ENCODE data around the gene IKBKE.

Gene IKBKE

GRCh38 chr1:206445116-206445515, 25.2 kb upstream of the IKBKE start:
- ChIA-PET POLR2A (no interaction called here), CTCF (interaction anchor here (0.6 to 4.9 kb wide), 4 partner anchors 12 to 34 kb away, joined by 3 to 37 read pairs (median 6); no protein-coding TSS in a partner anchor)
- TF ChIP-seq CTCF (IDR thresholded peaks at IDR 0.05; ENCODE audit: insufficient read depth, low read length, missing control alignments), result no peak
- no peak overlapping the region for H3K4me3 ChIP-seq (ENCODE audit: low read depth, low read length)
- no peak for DNase-seq (ENCODE audit: low read depth, low spot score)

- POLR2A ChIA-PET, result no interaction called here
- H3K4me3 ChIP-seq (ENCODE audit: low read depth, low read length), result no peak overlapping the region
- no peak for TF ChIP-seq CTCF (IDR thresholded peaks at IDR 0.05; ENCODE audit: insufficient read depth, low read length, missing control alignments)
- CTCF ChIA-PET, result interaction anchor here (0.9 to 4.9 kb wide), 5 partner anchors 9 to 34 kb away, joined by 3 to 37 read pairs (median 4); partner anchors contain the start of gene IKBKE
- no peak for DNase-seq (ENCODE audit: low read depth, low spot score)
These were observed 24.3 kb upstream of the IKBKE start for GRCh38 chr1:206445911-206446356.

GRCh38 chr1:206446688-206447421, 23.4 kb upstream of the IKBKE start:
- DNase-seq (ENCODE audit: low read depth, low spot score), result no peak
- H3K4me3 ChIP-seq (ENCODE audit: low read depth, low read length), result no peak overlapping the region
- CTCF ChIA-PET, result interaction anchor here (0.9 to 4.9 kb wide), 8 partner anchors 8 to 32 kb away, joined by 3 to 37 read pairs (median 4); partner anchors contain the start of gene IKBKE
- TF ChIP-seq CTCF (IDR thresholded peaks at IDR 0.05; ENCODE audit: insufficient read depth, low read length, missing control alignments), result no peak
- POLR2A ChIA-PET, result no interaction called here

GRCh38 chr1:206447422-206447765, 22.9 kb upstream of the IKBKE start:
- TF ChIP-seq CTCF (IDR thresholded peaks at IDR 0.05; ENCODE audit: insufficient read depth, low read length, missing control alignments), result no peak
- ChIA-PET CTCF (interaction anchor here (1.1 to 4.9 kb wide), 5 partner anchors 9 to 32 kb away, joined by 3 to 37 read pairs (median 4); no protein-coding TSS in a partner anchor), POLR2A (no interaction called here)
- DNase-seq (ENCODE audit: low read depth, low spot score), result no peak
- no peak overlapping the region for H3K4me3 ChIP-seq (ENCODE audit: low read depth, low read length)

GRCh38 chr1:206447792-206448191, 22.5 kb upstream of the IKBKE start:
- ChIA-PET POLR2A (no interaction called here), CTCF (interaction anchor here (1.1 to 4.9 kb wide), 5 partner anchors 9 to 31 kb away, joined by 3 to 37 read pairs (median 4); no protein-coding TSS in a partner anchor)
- DNase-seq (ENCODE audit: low read depth, low spot score), result no peak

More at GRCh38 chr1:206447792-206448191, 22.5 kb upstream of the IKBKE start:
- no peak overlapping the region for H3K4me3 ChIP-seq (ENCODE audit: low read depth, low read length)
- TF ChIP-seq CTCF (IDR thresholded peaks at IDR 0.05; ENCODE audit: insufficient read depth, low read length, missing control alignments), result no peak

All from AG04449 (cell line).